Activated T-cell treated with anti-CD3 and anti-CD28 coated beads, Interleukin-2, amount 50 U/mL, for 4 hours (primary cell): Measurements from ENCODE around the gene MAP1LC3C. TPM values are rescaled to one million over a fixed set of nuclear protein-coding genes. Genes with fewer than 3 reads are reported as not detected.

Experiments used
- ATAC-seq, 2 donors: fragments of 200-7000 bp; cut with Tn5 transposase; one replicate each; pipeline ENCODE4 v1.10.0; 2021
- DNase-seq: peaks from one replicate; pipeline ENCODE4 v3.0.0-alpha.2; 2020
- H3K27me3 Mint-ChIP-seq: one replicate; pipeline ENCODE4 v1.8.0; 2021; ENCODE audit warnings: low read depth, mixed read lengths
- H3K36me3 Mint-ChIP-seq: one replicate; pipeline ENCODE4 v1.8.0; 2022; ENCODE audit warnings: mixed read lengths; ENCODE audit not compliant: insufficient read depth
- H3K4me1 Mint-ChIP-seq: one replicate; pipeline ENCODE4 v1.8.0; 2021; ENCODE audit warnings: low read depth, mixed read lengths
- H3K4me3 Mint-ChIP-seq: one replicate; pipeline ENCODE4 v1.8.0; 2021; ENCODE audit warnings: mild to moderate bottlenecking, moderate library complexity, mixed read lengths
- H3K9me3 Mint-ChIP-seq: one replicate; pipeline ENCODE4 v1.8.0; 2021; ENCODE audit warnings: mixed read lengths
- total RNA-seq, 3 donors: library from RNA; stranded (reverse); gene quantifications; one replicate each; pipeline ENCODE4 v1.2.1, GENCODE V29; 2021

The MAP1LC3C gene
- total RNA-seq = not detected

DNA sequence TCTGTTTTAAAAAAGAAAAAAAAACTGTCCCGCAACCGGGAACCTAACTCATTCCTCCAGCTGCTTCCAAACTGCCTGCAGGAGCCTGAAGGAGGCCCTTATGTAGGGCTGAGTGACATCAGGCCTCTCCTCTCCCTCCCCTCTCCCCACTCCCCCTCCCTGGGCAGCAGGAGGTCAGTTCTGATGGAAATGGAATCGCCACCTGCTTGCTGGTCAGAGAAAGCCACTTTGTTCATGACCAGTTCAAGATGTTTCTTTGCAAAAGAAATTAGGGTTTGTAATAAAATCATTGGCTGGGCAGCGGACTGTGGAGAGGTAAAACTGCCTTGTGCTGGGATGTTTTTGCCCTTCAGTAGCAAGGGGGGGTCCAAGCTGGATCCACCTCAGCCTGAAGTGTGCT, at the start of gene MAP1LC3C:
Gene MAP1LC3C (minus strand): TSS at position 73 of the 400 bp plus-strand sequence. CDS start 90 bp downstream, outside the sequence.
- Mint-ChIP-seq H3K36me3 (no peaks in the 10 kb centered on the region), H3K27me3 (peaks cover 4% of the 10 kb centered on the region), H3K9me3 (no peaks in the 10 kb centered on the region), H3K4me3 (peak within 1 kb of the TSS; percentile 58), H3K4me1 (peaks cover 3% of the 10 kb centered on the region)
- no peak for ATAC-seq
- DNase-seq = no peak

DNA sequence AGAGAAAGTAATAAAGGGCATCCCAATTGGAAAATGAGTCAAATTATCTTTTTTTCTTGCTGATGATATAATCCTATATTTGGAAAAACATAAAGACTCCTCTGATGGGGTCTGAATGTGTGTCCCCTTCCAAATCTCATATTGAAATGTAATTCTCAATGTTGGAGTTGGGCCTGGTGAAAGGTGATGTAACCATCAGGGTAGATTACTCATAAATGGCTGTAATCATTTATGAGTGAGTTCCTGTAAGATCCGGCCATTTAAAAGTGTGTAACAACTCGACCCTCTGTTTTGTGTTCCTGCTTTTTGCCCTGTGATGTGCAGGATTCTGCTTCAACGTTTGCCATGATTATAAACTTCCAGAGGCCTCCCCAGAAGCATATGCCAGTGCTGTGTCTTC, 44.3 kb upstream of the MAP1LC3C start:
- ATAC-seq (no peak), DNase-seq (no peak)
- no peaks in the 10 kb centered on the region for H3K27me3 Mint-ChIP-seq
- no peak overlapping the region for H3K4me3 Mint-ChIP-seq
- H3K36me3 Mint-ChIP-seq = no peaks in the 10 kb centered on the region
- H3K4me1 Mint-ChIP-seq = no peaks in the 10 kb centered on the region
- peaks cover 8% of the 10 kb centered on the region for H3K9me3 Mint-ChIP-seq

DNA sequence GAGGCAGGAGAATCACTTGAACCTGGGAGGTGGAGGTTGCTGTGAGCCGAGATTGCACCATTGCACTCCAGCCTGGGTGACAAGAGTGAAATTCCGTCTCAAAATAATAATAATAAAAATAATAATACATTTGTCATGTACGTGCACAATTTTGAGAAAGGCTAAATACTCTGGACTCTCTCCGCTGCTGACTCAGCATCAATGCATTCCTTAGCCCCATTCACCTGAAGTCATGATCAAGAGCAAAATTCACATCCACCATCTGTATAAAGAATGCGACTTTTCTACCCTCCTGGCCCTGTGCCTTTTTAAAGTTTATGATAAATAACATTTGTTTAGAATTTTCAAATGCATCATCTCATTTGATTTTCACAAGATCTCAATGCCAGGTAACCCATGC, 35.5 kb upstream of the MAP1LC3C start:
- DNase-seq (no peak), ATAC-seq (no peak)
- Mint-ChIP-seq H3K27me3 (peaks cover 5% of the 10 kb centered on the region), H3K4me3 (no peak overlapping the region), H3K4me1 (no peaks in the 10 kb centered on the region), H3K9me3 (no peaks in the 10 kb centered on the region), H3K36me3 (no peaks in the 10 kb centered on the region)

DNA sequence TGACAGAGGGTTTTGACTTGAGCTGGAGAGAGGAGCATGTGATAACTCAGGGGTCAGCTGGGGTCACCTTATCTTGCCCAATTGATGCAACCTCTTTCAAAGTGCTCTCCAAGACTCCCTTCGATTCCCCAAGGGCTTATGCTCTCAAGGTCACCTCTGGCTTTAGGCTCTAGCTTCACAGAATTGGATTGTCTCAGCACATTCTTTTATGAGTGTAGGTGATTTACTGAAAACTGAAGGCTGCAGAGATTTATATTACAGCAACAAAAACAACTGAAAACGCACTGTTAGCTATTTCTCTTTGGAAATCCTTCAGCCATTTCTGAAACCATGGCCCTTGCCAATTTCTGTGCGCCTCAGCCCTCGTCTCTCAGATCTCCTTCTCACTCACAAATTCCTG, 34.5 kb upstream of the MAP1LC3C start:
- no peaks in the 10 kb centered on the region for H3K36me3 Mint-ChIP-seq
- H3K9me3 Mint-ChIP-seq = no peaks in the 10 kb centered on the region
- ATAC-seq = no peak

DNA sequence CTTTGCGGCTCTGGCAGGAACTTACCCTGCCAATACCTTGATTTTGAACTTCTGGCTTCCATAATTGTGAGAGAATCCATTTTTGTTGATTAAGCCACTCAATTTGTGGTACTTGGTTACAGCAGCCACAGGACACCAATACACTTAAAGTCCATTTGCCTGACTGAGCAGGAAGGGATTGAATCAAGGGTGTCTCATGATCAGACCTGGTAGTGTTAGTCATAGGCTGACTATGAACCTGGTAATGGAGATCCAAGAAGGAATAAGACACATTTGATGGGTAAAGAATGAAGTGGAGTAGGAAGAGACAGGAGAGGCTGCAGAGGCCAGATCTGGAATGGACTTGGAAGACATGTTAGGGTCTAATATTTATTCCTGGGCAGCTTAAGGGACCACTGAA, 31.2 kb upstream of the MAP1LC3C start:
- no peaks in the 10 kb centered on the region for H3K4me1 Mint-ChIP-seq
- H3K9me3 Mint-ChIP-seq = no peaks in the 10 kb centered on the region
- ATAC-seq = no peak
- DNase-seq = no peak
- H3K27me3 Mint-ChIP-seq = peaks cover 10% of the 10 kb centered on the region
- no peaks in the 10 kb centered on the region for H3K36me3 Mint-ChIP-seq
- no peak overlapping the region for H3K4me3 Mint-ChIP-seq

More for the DNA sequence above, 34.5 kb upstream of the MAP1LC3C start:
- no peaks in the 10 kb centered on the region for H3K4me1 Mint-ChIP-seq
- no peak overlapping the region for H3K4me3 Mint-ChIP-seq
- peaks cover 5% of the 10 kb centered on the region for H3K27me3 Mint-ChIP-seq
- no peak for DNase-seq

DNA sequence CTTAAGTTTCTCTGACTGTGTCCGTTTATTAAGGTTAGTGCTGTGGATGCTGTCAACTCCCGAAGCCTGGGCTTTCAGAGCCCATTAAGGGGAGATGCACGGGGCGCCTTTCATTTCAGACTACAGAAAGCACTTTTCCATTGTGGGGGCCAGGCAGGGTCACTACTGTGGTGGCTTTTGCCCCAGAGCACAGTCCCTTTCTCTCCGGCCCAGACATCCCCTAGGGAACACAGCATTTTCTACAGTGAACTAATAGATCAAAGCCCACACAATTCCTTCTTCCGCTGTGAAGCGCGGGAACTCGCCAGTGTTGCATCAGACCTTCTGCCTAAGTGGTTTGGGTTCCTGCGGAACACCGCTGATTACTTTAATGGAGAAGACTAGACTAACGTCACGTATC, 26.8 kb upstream of the MAP1LC3C start:
- Mint-ChIP-seq H3K4me3 (no peak overlapping the region), H3K27me3 (peaks cover 10% of the 10 kb centered on the region), H3K9me3 (no peaks in the 10 kb centered on the region), H3K4me1 (no peaks in the 10 kb centered on the region), H3K36me3 (no peaks in the 10 kb centered on the region)
- DNase-seq (no peak), ATAC-seq (no peak)

DNA sequence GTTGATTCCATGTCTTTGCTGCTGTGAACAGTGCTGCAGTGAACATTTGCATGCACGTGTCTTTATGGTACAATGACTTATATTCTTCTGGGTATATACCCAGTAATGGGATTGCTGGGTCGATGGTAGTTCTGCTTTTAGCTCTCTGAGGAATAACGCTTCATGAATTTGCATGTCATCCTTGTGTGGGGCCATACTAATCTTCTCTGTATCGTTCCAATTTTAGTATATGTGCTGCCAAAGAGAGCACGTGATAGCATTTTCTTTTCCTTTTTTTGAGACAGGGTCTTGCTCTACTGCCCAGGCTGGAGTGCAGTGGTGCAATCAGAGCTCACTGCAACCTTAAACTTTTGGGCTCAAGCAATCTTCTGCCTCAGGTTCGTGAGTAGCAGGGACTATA, 24.9 kb upstream of the MAP1LC3C start:
- no peak for ATAC-seq
- no peaks in the 10 kb centered on the region for H3K36me3 Mint-ChIP-seq
- no peak for DNase-seq
- no peak overlapping the region for H3K4me3 Mint-ChIP-seq
- H3K9me3 Mint-ChIP-seq = no peaks in the 10 kb centered on the region
- peaks cover 7% of the 10 kb centered on the region for H3K27me3 Mint-ChIP-seq
- no peaks in the 10 kb centered on the region for H3K4me1 Mint-ChIP-seq

DNA sequence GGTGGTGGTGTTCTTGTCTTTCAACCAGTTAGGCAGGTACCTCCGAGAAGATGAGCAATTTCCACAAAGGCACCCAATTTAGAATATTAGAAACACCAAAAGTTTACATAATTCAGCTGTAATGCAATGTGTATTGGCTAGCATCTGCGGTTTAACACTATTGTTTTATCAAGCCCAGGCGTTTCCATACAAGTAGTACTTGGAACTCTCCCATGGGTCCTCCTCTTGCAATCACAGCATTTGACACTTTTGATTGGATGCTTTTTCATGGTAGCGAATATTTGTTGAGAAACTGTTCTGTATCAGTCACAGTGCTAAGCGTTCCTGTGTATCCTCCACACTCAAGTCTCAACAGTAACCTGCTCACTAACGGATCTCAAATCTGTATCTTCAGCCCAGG, 20.1 kb upstream of the MAP1LC3C start:
- DNase-seq (no peak), ATAC-seq (no peak)
- H3K9me3 Mint-ChIP-seq = no peaks in the 10 kb centered on the region
- H3K4me1 Mint-ChIP-seq = no peaks in the 10 kb centered on the region
- H3K4me3 Mint-ChIP-seq = no peak overlapping the region
- H3K36me3 Mint-ChIP-seq = no peaks in the 10 kb centered on the region
- H3K27me3 Mint-ChIP-seq = no peaks in the 10 kb centered on the region

DNA sequence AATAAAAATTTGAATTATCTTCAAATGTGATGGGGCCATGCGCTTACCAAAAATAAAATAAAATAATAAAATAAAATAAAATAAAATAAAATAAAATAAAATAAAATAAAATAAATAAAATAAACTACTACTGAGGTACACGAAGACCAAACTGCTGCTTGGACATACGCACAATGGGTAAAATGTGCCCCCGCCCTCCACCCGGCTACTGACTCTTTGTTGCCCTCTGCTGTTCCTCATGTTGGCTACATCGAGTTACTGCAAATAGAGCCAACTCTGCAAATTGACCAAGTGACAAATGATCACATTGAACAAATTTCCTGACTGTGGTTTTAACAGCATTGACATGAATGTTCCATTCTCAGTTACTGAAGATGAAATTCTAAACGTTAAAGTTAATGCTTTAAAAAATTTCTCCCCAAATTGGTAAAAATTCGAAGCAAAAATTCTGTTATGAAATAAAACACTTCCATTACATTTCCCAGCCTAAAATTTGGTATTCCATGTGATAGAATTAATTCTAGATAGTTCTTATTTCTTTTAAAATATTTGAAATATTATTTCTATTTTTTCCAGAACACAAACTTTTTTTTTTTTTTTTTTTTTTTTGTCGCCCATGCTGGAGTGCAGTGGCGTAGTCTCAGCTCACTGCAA, 18.8 kb upstream of the MAP1LC3C start:
- Mint-ChIP-seq H3K9me3 (no peaks in the 10 kb centered on the region), H3K4me3 (no peak overlapping the region), H3K4me1 (no peaks in the 10 kb centered on the region), H3K36me3 (no peaks in the 10 kb centered on the region), H3K27me3 (no peaks in the 10 kb centered on the region)
- ATAC-seq (no peak), DNase-seq (no peak)

DNA sequence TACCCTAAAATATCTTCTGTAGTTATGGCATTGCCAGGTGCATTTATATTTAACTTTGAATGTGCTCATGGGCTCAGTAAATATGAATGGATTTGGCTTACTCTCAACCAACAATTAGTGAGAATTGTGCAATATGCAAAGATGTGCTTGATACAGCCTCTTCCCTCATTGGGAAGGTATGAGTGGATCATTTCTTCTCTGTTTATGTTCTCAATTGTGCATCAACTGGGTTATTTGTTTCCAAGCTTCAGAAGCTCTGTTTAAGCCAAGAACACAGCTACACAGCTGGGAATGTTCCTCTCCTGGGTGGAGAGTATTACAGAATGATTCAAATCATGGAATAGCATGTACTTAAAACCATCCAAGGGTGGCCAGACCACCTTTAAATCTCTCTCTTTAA, 17.6 kb upstream of the MAP1LC3C start:
- no peak for ATAC-seq

DNA sequence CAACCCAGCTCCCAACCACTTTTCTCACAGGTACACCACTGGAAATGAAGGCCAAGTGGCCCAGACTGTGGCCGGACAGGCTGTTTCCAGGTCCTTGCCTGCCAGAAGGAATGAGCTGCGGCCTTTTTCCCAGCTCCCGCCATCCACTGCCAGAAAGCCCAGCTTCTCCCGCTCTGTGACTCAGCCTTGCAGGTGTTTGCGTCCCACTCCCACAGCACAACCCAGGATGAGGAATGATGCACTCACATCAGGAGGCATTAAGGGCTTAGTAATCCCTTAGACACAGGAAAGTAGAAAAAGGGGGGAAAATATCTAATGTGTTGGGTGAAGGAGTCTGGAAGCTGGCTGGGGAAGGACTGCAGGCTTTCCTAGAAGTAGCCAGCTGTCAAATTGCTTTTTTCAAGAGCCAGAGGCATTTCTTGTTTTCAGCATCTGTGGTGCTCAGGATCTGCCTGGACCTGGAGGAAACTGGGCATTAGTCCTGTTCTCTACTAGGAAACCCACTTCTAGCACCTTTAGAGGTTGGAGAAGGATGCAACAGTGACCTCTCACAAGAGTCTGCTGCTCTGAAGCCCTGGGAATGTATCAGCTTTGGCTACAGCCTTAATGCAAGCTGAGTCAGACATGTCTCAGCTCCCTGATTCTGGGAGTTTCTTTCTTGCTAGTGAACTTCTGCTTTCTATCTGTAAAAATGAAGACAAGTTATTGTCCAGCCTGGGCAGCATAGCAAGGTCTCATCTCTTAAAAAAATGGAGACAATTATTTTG, 13.2 kb upstream of the MAP1LC3C start:
- peaks cover 1% of the 10 kb centered on the region for H3K27me3 Mint-ChIP-seq
- H3K36me3 Mint-ChIP-seq = no peaks in the 10 kb centered on the region
- no peaks in the 10 kb centered on the region for H3K9me3 Mint-ChIP-seq
- H3K4me3 Mint-ChIP-seq = no peak overlapping the region
- ATAC-seq = no peak
- H3K4me1 Mint-ChIP-seq = no peaks in the 10 kb centered on the region
- DNase-seq = no peak

More for the DNA sequence above, 17.6 kb upstream of the MAP1LC3C start:
- no peak overlapping the region for H3K4me3 Mint-ChIP-seq
- H3K4me1 Mint-ChIP-seq = no peaks in the 10 kb centered on the region
- H3K9me3 Mint-ChIP-seq = no peaks in the 10 kb centered on the region
- no peaks in the 10 kb centered on the region for H3K36me3 Mint-ChIP-seq
- no peak for DNase-seq
- H3K27me3 Mint-ChIP-seq = no peaks in the 10 kb centered on the region

DNA sequence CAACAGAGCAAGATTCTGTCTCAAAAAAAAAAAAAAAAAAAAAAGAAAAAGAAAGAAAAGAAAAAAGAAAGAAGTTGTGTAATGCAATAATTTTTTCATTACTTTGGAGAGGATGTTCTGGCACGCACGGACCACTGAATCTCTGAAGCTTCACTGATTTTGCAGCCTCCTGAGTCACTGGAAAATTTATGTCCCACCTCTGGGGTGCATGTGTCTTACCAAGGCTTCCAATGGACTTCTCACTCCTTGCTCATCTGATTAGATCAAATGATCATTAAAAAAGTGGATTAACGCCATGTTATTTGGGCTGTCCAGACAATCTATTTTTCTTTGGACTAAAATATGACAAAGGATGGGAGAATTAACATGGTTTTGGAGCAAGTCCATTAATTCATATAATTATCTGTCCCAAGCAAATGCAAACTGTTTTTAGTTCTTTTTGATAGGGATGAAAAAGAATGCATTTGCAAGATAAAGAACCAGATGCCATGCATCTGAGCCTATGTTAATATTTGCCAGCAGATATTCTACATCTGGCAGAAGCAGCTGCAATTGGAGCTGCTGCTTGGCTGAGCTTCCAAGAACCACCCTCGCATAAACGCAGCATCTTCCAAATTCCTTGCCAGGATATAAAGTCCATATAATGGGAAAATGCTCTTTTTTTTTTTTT, 10.1 kb upstream of the MAP1LC3C start:
- no peak for DNase-seq
- no peak for ATAC-seq
- H3K4me1 Mint-ChIP-seq = no peaks in the 10 kb centered on the region
- H3K4me3 Mint-ChIP-seq = no peak overlapping the region
- H3K36me3 Mint-ChIP-seq = no peaks in the 10 kb centered on the region
- H3K27me3 Mint-ChIP-seq = peaks cover 1% of the 10 kb centered on the region
- H3K9me3 Mint-ChIP-seq = no peaks in the 10 kb centered on the region

DNA sequence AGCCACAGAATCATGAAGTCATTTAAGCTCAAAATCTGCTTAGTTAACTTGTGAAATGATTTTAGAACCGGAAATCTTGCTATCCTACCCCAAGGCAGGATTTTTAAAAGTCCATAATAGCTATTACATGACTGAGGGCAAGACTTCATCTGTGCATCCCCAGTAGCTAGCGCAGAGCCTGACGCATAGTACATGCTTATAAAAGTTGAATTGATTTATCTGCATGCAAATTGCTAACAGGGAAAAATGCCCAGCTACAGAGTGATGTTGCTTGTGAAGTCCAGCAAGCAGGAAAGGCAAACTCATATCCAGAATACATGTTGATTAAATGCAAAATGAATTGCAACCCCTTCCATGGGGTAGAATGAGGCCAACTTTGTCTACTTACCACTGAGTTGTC, 8.1 kb upstream of the MAP1LC3C start:
- DNase-seq (no peak), ATAC-seq (no peak)
- Mint-ChIP-seq H3K4me1 (no peaks in the 10 kb centered on the region), H3K9me3 (no peaks in the 10 kb centered on the region), H3K27me3 (peaks cover 1% of the 10 kb centered on the region), H3K4me3 (no peak overlapping the region), H3K36me3 (no peaks in the 10 kb centered on the region)

DNA sequence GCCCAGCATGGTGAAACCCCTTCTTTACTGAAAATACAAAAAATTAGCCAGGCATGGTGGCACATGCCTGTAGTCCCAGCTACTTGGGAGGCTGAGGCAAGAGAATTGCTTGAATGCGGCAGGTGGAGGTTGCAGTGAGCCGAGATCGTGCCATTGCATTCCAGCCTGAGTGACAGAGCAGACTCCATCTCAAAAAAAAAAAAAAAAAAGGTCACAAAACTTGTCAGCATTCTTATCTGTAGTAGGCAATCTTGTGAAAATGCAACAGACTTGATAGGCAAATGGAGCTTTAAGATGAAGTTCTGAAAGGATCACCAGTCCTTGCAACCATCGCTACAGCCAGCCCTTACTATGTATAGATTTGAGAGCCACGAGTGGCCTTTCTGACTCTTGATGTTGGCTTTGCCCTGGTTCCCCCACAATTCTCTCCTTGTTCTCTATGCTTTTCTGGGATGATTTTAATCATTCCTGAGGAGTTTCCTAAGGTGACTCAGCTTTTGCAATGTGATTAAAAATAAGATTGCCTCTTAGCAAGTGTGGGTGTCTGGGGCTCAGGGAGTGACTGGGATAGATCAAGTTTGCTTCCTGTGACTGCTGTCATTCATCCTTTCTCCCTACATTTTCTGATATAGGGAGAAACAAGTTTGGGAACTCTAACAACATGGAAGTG, 7.1 kb upstream of the MAP1LC3C start:
- Mint-ChIP-seq H3K4me1 (no peaks in the 10 kb centered on the region), H3K4me3 (no peak overlapping the region), H3K27me3 (peaks cover 3% of the 10 kb centered on the region), H3K36me3 (no peaks in the 10 kb centered on the region), H3K9me3 (no peaks in the 10 kb centered on the region)
- ATAC-seq (no peak), DNase-seq (no peak)
